IMR-90 (cell line): Measurements from ENCODE around the gene CHTF8. TPM values are rescaled to one million over a fixed set of nuclear protein-coding genes. Genes with fewer than 3 reads are reported as not detected.

Experiments used
- ATAC-seq: fragments of 200-7000 bp; cut with Tn5 transposase; 2 replicates; pipeline ENCODE4 v1.9.1; 2020; ENCODE audit warnings: low read depth, mild to moderate bottlenecking, moderate library complexity
- BruUV-seq: library from RNA; stranded (reverse); fragments of 400-500 nt; replicated peaks from 2 replicates; lab custom pipeline; 2021; lab: Mats Ljungman, UMichigan
- CTCF ChIA-PET: fragments of 300-600 bp; formaldehyde crosslinking; extraction: SDS; loops from one replicate; lab custom pipeline; 2021; ENCODE audit warnings: antibody characterized with exemption; lab: Yijun Ruan, JAX
- POLR2A ChIA-PET: fragments of 300-600 bp; sonication (Branson Sonifier 250); formaldehyde crosslinking; loops from one replicate; lab custom pipeline; 2022; ENCODE audit warnings: antibody characterized with exemption; ENCODE audit not compliant: unreplicated experiment; lab: Charles Lee
- DNase-seq: peaks from one replicate; pipeline ENCODE4 v3.0.0; 2013
- H2AFZ ChIP-seq: replicated peaks from 2 replicates; pipeline ENCODE3; 2013; ENCODE audit warnings: low read length, mild to moderate bottlenecking; ENCODE audit not compliant: poor library complexity
- H2AK5ac ChIP-seq: 2 replicates; pipeline ENCODE4 v1.6.1; 2013; ENCODE audit warnings: low read depth, low read length, inconsistent platforms
- H2AK9ac ChIP-seq: replicated peaks from 2 replicates; pipeline ENCODE3; 2013; ENCODE audit warnings: mild to moderate bottlenecking, low read depth, low read length, moderate library complexity; ENCODE audit not compliant: poor library complexity
- H2BK120ac ChIP-seq: 2 replicates; pipeline ENCODE4 v1.6.1; 2013; ENCODE audit warnings: low read depth, low read length, inconsistent platforms
- H2BK15ac ChIP-seq: 3 replicates; pipeline ENCODE4 v1.6.1; 2013; ENCODE audit warnings: low read depth, low read length, inconsistent platforms
- H2BK20ac ChIP-seq: 2 replicates; pipeline ENCODE4 v1.6.1; 2013; ENCODE audit warnings: low read depth, mild to moderate bottlenecking, inconsistent platforms, low read length, moderate library complexity
- H2BK5ac ChIP-seq: 2 replicates; pipeline ENCODE4 v1.6.1; 2013; ENCODE audit warnings: mild to moderate bottlenecking, low read depth, low read length, inconsistent platforms; ENCODE audit not compliant: poor library complexity, severe bottlenecking
- H3K14ac ChIP-seq: replicated peaks from 2 replicates; pipeline ENCODE4 v1.6.1; 2013; ENCODE audit warnings: low read depth, low read length, inconsistent platforms
- H3K18ac ChIP-seq: 2 replicates; pipeline ENCODE4 v1.6.1; 2013; ENCODE audit warnings: low read depth, low read length, control low read depth
- H3K23ac ChIP-seq: 2 replicates; pipeline ENCODE4 v1.6.1; 2013; ENCODE audit warnings: low read depth, low read length, inconsistent platforms
- H3K27ac ChIP-seq: 2 replicates; pipeline ENCODE4 v1.5.1; 2013; ENCODE audit warnings: mild to moderate bottlenecking, control low read depth, low read length; ENCODE audit not compliant: insufficient read depth
- H3K27me3 ChIP-seq: 2 replicates; pipeline ENCODE4 v1.6.1; 2013; ENCODE audit warnings: low read length; ENCODE audit not compliant: control insufficient read depth, insufficient read depth
- H3K36me3 ChIP-seq: 2 replicates; pipeline ENCODE4 v1.6.1; 2013; ENCODE audit warnings: low read length, mixed read lengths; ENCODE audit not compliant: control insufficient read depth, insufficient read depth
- H3K4ac ChIP-seq: 2 replicates; pipeline ENCODE4 v1.6.1; 2013; ENCODE audit warnings: low read depth, low read length, inconsistent platforms
- H3K4me1 ChIP-seq: 2 replicates; pipeline ENCODE4 v1.6.1; 2013; ENCODE audit warnings: low read length, mixed read lengths; ENCODE audit not compliant: control insufficient read depth, insufficient read depth
- H3K4me2 ChIP-seq: 2 replicates; pipeline ENCODE4 v1.6.1; 2013; ENCODE audit warnings: low read depth, mild to moderate bottlenecking, control low read depth, low read length, moderate library complexity
- H3K4me3 ChIP-seq: 2 replicates; pipeline ENCODE4 v1.5.1; 2013; ENCODE audit warnings: low read depth, mild to moderate bottlenecking, control low read depth, low read length, moderate library complexity; ENCODE audit not compliant: insufficient read depth
- H3K56ac ChIP-seq: 2 replicates; pipeline ENCODE4 v1.6.1; 2013; ENCODE audit warnings: low read length, inconsistent platforms; ENCODE audit not compliant: insufficient read depth; ENCODE audit errors: extremely low read depth
- H3K79me1 ChIP-seq, 2 experiments: 2 replicates each; pipeline ENCODE4 v1.6.1; 2013; ENCODE audit warnings: low read length in 2 of 2, inconsistent platforms in 1 of 2, low read depth in 1 of 2
- H3K9ac ChIP-seq: 2 replicates; pipeline ENCODE4 v1.6.1; 2013; ENCODE audit warnings: low read depth, low read length, control low read depth
- H3K9me1 ChIP-seq: 2 replicates; pipeline ENCODE4 v1.6.1; 2013; ENCODE audit warnings: low read length, inconsistent platforms; ENCODE audit not compliant: insufficient read depth
- H3K9me3 ChIP-seq: 2 replicates; pipeline ENCODE4 v1.6.1; 2013; ENCODE audit warnings: low read length; ENCODE audit not compliant: control insufficient read depth, insufficient read depth
- H4K20me1 ChIP-seq: 2 replicates; pipeline ENCODE4 v1.6.1; 2013; ENCODE audit warnings: low read length, inconsistent platforms; ENCODE audit not compliant: insufficient read depth
- H4K5ac ChIP-seq: 2 replicates; pipeline ENCODE4 v1.6.1; 2013; ENCODE audit warnings: mild to moderate bottlenecking, low read depth, low read length, control low read depth
- H4K8ac ChIP-seq, 2 experiments: 2 replicates each; pipeline ENCODE4 v1.6.1; 2013; ENCODE audit warnings: low read depth in 2 of 2, low read length in 2 of 2, control low read depth in 1 of 2, inconsistent platforms in 1 of 2
- H4K91ac ChIP-seq: 2 replicates; pipeline ENCODE4 v1.6.1; 2013; ENCODE audit warnings: low read depth, low read length, inconsistent platforms; ENCODE audit not compliant: insufficient read depth
- BHLHE40 ChIP-seq: fragments of 150-350 bp; IDR thresholded peaks from 2 replicates; pipeline ENCODE4 v1.6.1; 2016; ENCODE audit warnings: mild to moderate bottlenecking, low read depth, low read length
- CHD1 ChIP-seq: IDR thresholded peaks from 2 replicates; pipeline ENCODE4 v1.6.1; 2012; ENCODE audit warnings: low read depth, low read length, improper control_type of control experiment
- CTCF ChIP-seq: conservative IDR thresholded peaks from 2 replicates; pipeline ENCODE4 v1.5.1; 2012; ENCODE audit warnings: mild to moderate bottlenecking, low read depth, low read length, improper control_type of control experiment
- ELK1 ChIP-seq: fragments of 150-350 bp; IDR thresholded peaks from 2 replicates; pipeline ENCODE4 v1.6.1; 2016; ENCODE audit warnings: low read depth, mild to moderate bottlenecking, low read length, moderate library complexity, borderline replicate concordance
- FOS ChIP-seq: fragments of 150-350 bp; IDR thresholded peaks from 2 replicates; pipeline ENCODE4 v1.6.1; 2016; ENCODE audit warnings: low read depth, low read length
- MAFK ChIP-seq: IDR thresholded peaks from 2 replicates; pipeline ENCODE4 v1.6.1; 2012; ENCODE audit warnings: low read depth, low read length, improper control_type of control experiment
- MXI1 ChIP-seq: IDR thresholded peaks from 2 replicates; pipeline ENCODE4 v1.6.1; 2012; ENCODE audit warnings: low read depth, mild to moderate bottlenecking, low read length, moderate library complexity, borderline replicate concordance
- NFE2L2 ChIP-seq: fragments of 150-350 bp; IDR thresholded peaks from 2 replicates; pipeline ENCODE4 v1.6.1; 2016; ENCODE audit warnings: low read depth, mild to moderate bottlenecking, low read length
- POLR2A ChIP-seq: IDR thresholded peaks from 2 replicates; pipeline ENCODE4 v1.6.1; 2012; ENCODE audit warnings: mild to moderate bottlenecking, low read depth, low read length
- RAD21 ChIP-seq: IDR thresholded peaks from 2 replicates; pipeline ENCODE4 v1.6.1; 2012; ENCODE audit warnings: low read length, improper control_type of control experiment
- RCOR1 ChIP-seq: IDR thresholded peaks from 2 replicates; pipeline ENCODE4 v1.6.1; 2012; ENCODE audit warnings: mild to moderate bottlenecking, low read length, improper control_type of control experiment; ENCODE audit not compliant: insufficient replicate concordance
- RFX5 ChIP-seq: IDR thresholded peaks from 2 replicates; pipeline ENCODE4 v1.8.0; 2012; ENCODE audit warnings: low read depth, mild to moderate bottlenecking, low read length, moderate library complexity
- SMC3 ChIP-seq: fragments of 150-350 bp; IDR thresholded peaks from 2 replicates; pipeline ENCODE4 v1.6.1; 2016; ENCODE audit warnings: low read depth, mild to moderate bottlenecking, antibody characterized with exemption, low read length, moderate library complexity
- USF2 ChIP-seq: fragments of 150-350 bp; IDR thresholded peaks from 2 replicates; pipeline ENCODE4 v1.6.1; 2017; ENCODE audit warnings: mild to moderate bottlenecking, antibody characterized with exemption, low read length, low read depth
- WGBS, 2 experiments: methylation state at CpG; one replicate each; pipeline versions ENCODE4 v1.1.5 to v1.1.7; 2013; ENCODE audit warnings: missing lambda C conversion rate in 2 of 2; ENCODE audit not compliant: insufficient read length in 1 of 2; ENCODE audit errors: extremely low coverage in 2 of 2; 5-methylcytosine and 5-hydroxymethylcytosine counted together
- dilution Hi-C: fragments of 300-500 bp; cut with HindIII; formaldehyde crosslinking; loops from one replicate; pipeline ENCODE4 v1.14.3; 2018; ENCODE audit warnings: low sequenced_read_pairs; ENCODE audit not compliant: unreplicated experiment
- in situ Hi-C: fragments of 300-500 bp; cut with MboI; formaldehyde crosslinking; loops from 3 replicates; pipeline ENCODE4 v1.14.3; 2019; ENCODE audit warnings: low sequenced_read_pairs, inconsistent platforms, mixed read lengths
- intact Hi-C: fragments of 100-400 bp; cut with micrococcal nuclease; formaldehyde crosslinking; loops from 2 replicates; pipeline ENCODE4 v1.10.0; 2022
- polyA plus RNA-seq, 3 experiments: library from polyadenylated mRNA; depleted of rRNA; stranded (reverse); fragments of >200 nt; gene quantifications; 2 replicates each; pipeline ENCODE4 v1.2.3, GENCODE V29; 2012; ENCODE audit warnings: low replicate concordance in 1 of 3
- total RNA-seq: library from RNA; depleted of rRNA; stranded (reverse); fragments of >200 nt; gene quantifications from 2 replicates; pipeline ENCODE4 v1.2.3, GENCODE V29; 2012

Gene CHTF8
- total and polyA plus RNA-seq, 2 of the 4 experiments (the other 2 are of a cell fraction), result 47.1 to 122 TPM

GRCh38 chr16:69166221-69166833, 33.9 kb upstream of the CHTF8 start:
- peak overlapping the region; percentile 30; the same call in 1 of the 2 replicates for H2BK20ac ChIP-seq
- no peak overlapping the region for H4K5ac ChIP-seq
- H3K18ac ChIP-seq, result peak overlapping the region; percentile 10; the same call in 1 of the 2 replicates
- peak overlapping the region; percentile 46 for H2AFZ ChIP-seq
- no peaks in the 10 kb centered on the region for H3K27me3 ChIP-seq
- H3K79me1 ChIP-seq, result peaks cover 0 to 30% of the 10 kb centered on the region in 2 experiments; a peak in 3 of 4 replicates
- ChIA-PET CTCF (interaction anchor here (0.6 to 3.2 kb wide), 4 partner anchors 16 to 705 kb away, joined by 3 to 17 read pairs (median 3); no protein-coding TSS in a partner anchor), POLR2A (interaction anchor here (0.8 to 1.3 kb wide), 2 partner anchors 8 to 145 kb away, joined by 3 to 4 read pairs; no protein-coding TSS in a partner anchor)
- peak overlapping the region; percentile 35; the same call in 1 of the 2 replicates for H3K14ac ChIP-seq
- DNase-seq (peak; percentile 82), ATAC-seq (peak; percentile 69)
- H2BK120ac ChIP-seq, result peak overlapping the region; percentile 48
- H3K27ac ChIP-seq, result peak overlapping the region; percentile 25
- peaks cover 13% of the 10 kb centered on the region for H4K20me1 ChIP-seq
- peak overlapping the region; percentile 36 for H3K4me2 ChIP-seq
- 0% methylated on average over 3 of the region's 8 CpGs; no CpG with 5 or more reads in 1 of the 2 experiments for WGBS, 2 experiments
- H2BK15ac ChIP-seq, result peak overlapping the region; percentile 2; the same call in 1 of the 3 replicates
- no peak overlapping the region for H3K4me3 ChIP-seq
- H3K4me1 ChIP-seq, result peaks cover 10% of the 10 kb centered on the region
- H3K9ac ChIP-seq, result no peak overlapping the region
- H2AK5ac ChIP-seq, result peak overlapping the region; percentile 69
- BruUV-seq, result no TSS peak
- H3K9me3 ChIP-seq, result no peaks in the 10 kb centered on the region
- peak overlapping the region; percentile 51 for H4K91ac ChIP-seq
- peak overlapping the region; percentile 64 for H2BK5ac ChIP-seq
- H3K36me3 ChIP-seq, result peaks cover 34% of the 10 kb centered on the region
- dilution Hi-C loops (no loop called here), in situ Hi-C loops (no loop called here), intact Hi-C loops (no loop called here)
- H3K9me1 ChIP-seq, result peaks cover 8% of the 10 kb centered on the region; the same call in 1 of the 2 replicates
- H3K4ac ChIP-seq, result peak overlapping the region; percentile 55
- peak overlapping the region; percentile 20 for H3K56ac ChIP-seq
- peak overlapping the region; percentile 78 for H2AK9ac ChIP-seq
- H4K8ac ChIP-seq, result peak overlapping the region in 1 of 2 experiments; percentile 64; a peak in 2 of 4 replicates
- peak overlapping the region; percentile 27; the same call in 1 of the 2 replicates for H3K23ac ChIP-seq
- TF ChIP-seq NFE2L2 (no peak), MXI1 (0 out of 2 replicates have a peak, but pooled peaks have one; percentile 36), RFX5 (no peak), POLR2A (no peak), RAD21 (no peak), FOS (0 out of 2 replicates have a peak, but pooled peaks have one; percentile 22), BHLHE40 (peak; percentile 87), CHD1 (no peak), CTCF (no peak), ELK1 (no peak), SMC3 (no peak), USF2 (no peak), MAFK (no peak), RCOR1 (peak; percentile 86)
